ENCODE measurements around the gene CRABP2.

- TF ChIP-seq CTCF (IDR thresholded peaks at IDR 0.05; ENCODE audit: borderline replicate concordance, extremely low read depth, low read length, poor library complexity, severe bottlenecking) (no peak), EZH2 (IDR thresholded peaks at IDR 0.05; ENCODE audit: borderline replicate concordance, low read depth, low read length, severe bottlenecking) (no peak)
Observed at GRCh38 chr1:156746406-156746727, 41.0 kb upstream of the CRABP2 start.
